H9 (cell line): ENCODE data around the gene EVL. TPM values are rescaled to one million over a fixed set of nuclear protein-coding genes. Genes with fewer than 3 reads are reported as not detected.

Experiments used
- DNase-seq: peaks from one replicate; pipeline ENCODE4 v3.0.0-alpha.2; 2017
- H2AFZ ChIP-seq: one replicate; pipeline ENCODE4 v1.6.1; 2013; ENCODE audit warnings: mild to moderate bottlenecking, low read length, control low read depth, moderate library complexity
- H2AK5ac ChIP-seq: 2 replicates; pipeline ENCODE4 v1.6.1; 2013; ENCODE audit warnings: low read length, control low read depth, mixed read lengths; ENCODE audit not compliant: insufficient read length
- H2BK120ac ChIP-seq: one replicate; pipeline ENCODE4 v1.6.1; 2013; ENCODE audit warnings: low read depth, mild to moderate bottlenecking, low read length, control low read depth, inconsistent platforms; ENCODE audit not compliant: poor library complexity, severe bottlenecking
- H2BK12ac ChIP-seq: 2 replicates; pipeline ENCODE4 v1.6.1; 2013; ENCODE audit warnings: low read length, control low read depth, mixed read lengths, low read depth; ENCODE audit not compliant: insufficient read length
- H2BK15ac ChIP-seq: 2 replicates; pipeline ENCODE4 v1.6.1; 2013; ENCODE audit warnings: low read depth, low read length, control low read depth
- H2BK20ac ChIP-seq: one replicate; pipeline ENCODE4 v1.6.1; 2013; ENCODE audit warnings: low read depth, mild to moderate bottlenecking, low read length, control low read depth, inconsistent platforms; ENCODE audit not compliant: poor library complexity, severe bottlenecking
- H2BK5ac ChIP-seq: 2 replicates; pipeline ENCODE4 v1.6.1; 2013; ENCODE audit warnings: low read length, control low read depth, mixed read lengths; ENCODE audit not compliant: insufficient read length
- H3K14ac ChIP-seq: 2 replicates; pipeline ENCODE4 v1.6.1; 2013; ENCODE audit warnings: low read length, control low read depth; ENCODE audit not compliant: insufficient read depth
- H3K18ac ChIP-seq: 2 replicates; pipeline ENCODE4 v1.6.1; 2013; ENCODE audit warnings: low read depth, mild to moderate bottlenecking, mixed read lengths, low read length, control low read depth; ENCODE audit not compliant: insufficient read length
- H3K23ac ChIP-seq: 2 replicates; pipeline ENCODE4 v1.6.1; 2013; ENCODE audit warnings: low read length, control low read depth, mixed read lengths, low read depth; ENCODE audit not compliant: insufficient read length
- H3K23me2 ChIP-seq: 2 replicates; pipeline ENCODE4 v1.6.1; 2013; ENCODE audit warnings: low read depth, mild to moderate bottlenecking, mixed read lengths, low read length, control low read depth; ENCODE audit not compliant: insufficient read length, poor library complexity, severe bottlenecking
- H3K27ac ChIP-seq: 2 replicates; pipeline ENCODE4 v1.5.1; 2013; ENCODE audit warnings: low read length, control low read depth, mixed read lengths, low read depth; ENCODE audit not compliant: insufficient read length
- H3K27me3 ChIP-seq: 2 replicates; pipeline ENCODE4 v1.6.1; 2013; ENCODE audit warnings: low read length, control low read depth, inconsistent platforms; ENCODE audit not compliant: insufficient read depth
- H3K4ac ChIP-seq: 2 replicates; pipeline ENCODE4 v1.6.1; 2013; ENCODE audit warnings: low read depth, mild to moderate bottlenecking, control low read depth, inconsistent platforms, low read length, moderate library complexity
- H3K4me1 ChIP-seq: 2 replicates; pipeline ENCODE4 v1.6.1; 2013; ENCODE audit warnings: low read length, control low read depth, inconsistent platforms; ENCODE audit not compliant: insufficient read depth
- H3K4me2 ChIP-seq: 2 replicates; pipeline ENCODE4 v1.6.1; 2013; ENCODE audit warnings: low read length, control low read depth, mixed read lengths; ENCODE audit not compliant: insufficient read length, insufficient read depth
- H3K56ac ChIP-seq: 2 replicates; pipeline ENCODE4 v1.6.1; 2013; ENCODE audit warnings: low read depth, mild to moderate bottlenecking, mixed read lengths, low read length, control low read depth; ENCODE audit not compliant: insufficient read length
- H3K79me1 ChIP-seq: 2 replicates; pipeline ENCODE4 v1.6.1; 2013; ENCODE audit warnings: low read depth, mild to moderate bottlenecking, moderate library complexity, low read length, control low read depth, inconsistent platforms; ENCODE audit not compliant: insufficient read depth, poor library complexity, severe bottlenecking
- H3K79me2 ChIP-seq: 2 replicates; pipeline ENCODE4 v1.6.1; 2013; ENCODE audit warnings: low read length, control low read depth, inconsistent platforms; ENCODE audit not compliant: insufficient read depth
- H3K9ac ChIP-seq: 2 replicates; pipeline ENCODE4 v1.6.1; 2013; ENCODE audit warnings: low read length, control low read depth, mixed read lengths; ENCODE audit not compliant: insufficient read length; ENCODE audit errors: extremely low read depth
- H3K9me3 ChIP-seq: one replicate; pipeline ENCODE4 v1.6.1; 2013; ENCODE audit warnings: low read depth, low read length, inconsistent platforms; ENCODE audit not compliant: control insufficient read depth
- H3T11ph ChIP-seq: one replicate; pipeline ENCODE4 v1.6.1; 2013; ENCODE audit warnings: mild to moderate bottlenecking, low read length, control low read depth, inconsistent platforms
- H4K20me1 ChIP-seq: one replicate; pipeline ENCODE4 v1.6.1; 2013; ENCODE audit not compliant: control insufficient read depth, insufficient read length, insufficient read depth
- H4K5ac ChIP-seq: 2 replicates; pipeline ENCODE4 v1.6.1; 2013; ENCODE audit warnings: low read depth, mild to moderate bottlenecking, mixed read lengths, low read length, control low read depth; ENCODE audit not compliant: insufficient read length
- H4K8ac ChIP-seq: replicated peaks from 2 replicates; pipeline ENCODE4 v1.6.1; 2013; ENCODE audit warnings: low read length, control low read depth, mixed read lengths, low read depth; ENCODE audit not compliant: insufficient read length
- H4K91ac ChIP-seq: 2 replicates; pipeline ENCODE4 v1.6.1; 2013; ENCODE audit warnings: low read depth, mild to moderate bottlenecking, moderate library complexity, mixed read lengths, low read length, control low read depth; ENCODE audit not compliant: insufficient read length
- H3K27ac Mint-ChIP-seq, 3 experiments: 2 replicates in 2 of 3; 3 replicates in 1 of 3; pipeline ENCODE4 v1.8.0; 2020 to 2021; ENCODE audit warnings: mixed read lengths in 3 of 3, mild to moderate bottlenecking in 1 of 3, moderate library complexity in 1 of 3
- H3K27me3 Mint-ChIP-seq: 2 replicates; pipeline ENCODE4 v1.8.0; 2021; ENCODE audit warnings: low read depth, mild to moderate bottlenecking, moderate library complexity, mixed read lengths
- H3K36me3 Mint-ChIP-seq, 3 experiments: 2 replicates in 2 of 3; 3 replicates in 1 of 3; pipeline ENCODE4 v1.8.0; 2020 to 2021; ENCODE audit warnings: low read depth in 3 of 3, mixed read lengths in 3 of 3; ENCODE audit not compliant: insufficient read depth in 1 of 3
- H3K4me1 Mint-ChIP-seq, 2 experiments: 2 replicates each; pipeline ENCODE4 v1.8.0; 2020; ENCODE audit warnings: mixed read lengths in 2 of 2
- H3K4me3 Mint-ChIP-seq, 2 experiments: 2 replicates in 1 of 2; 3 replicates in 1 of 2; pipeline ENCODE4 v1.8.0; 2020 to 2021; ENCODE audit warnings: mild to moderate bottlenecking in 2 of 2, mixed read lengths in 2 of 2, moderate library complexity in 1 of 2
- H3K9me3 Mint-ChIP-seq, 2 experiments: 2 replicates in 1 of 2; 3 replicates in 1 of 2; pipeline ENCODE4 v1.8.0; 2020; ENCODE audit warnings: mild to moderate bottlenecking in 2 of 2, mixed read lengths in 2 of 2, moderate library complexity in 1 of 2
- CTCF ChIP-seq: fragments of 200-600 bp; sonication (generic); conservative IDR thresholded peaks from 3 replicates; pipeline ENCODE4 v1.8.0; 2021; ENCODE audit warnings: antibody characterized with exemption, mild to moderate bottlenecking
- WGBS: extraction: QIAGEN DNeasy Blood & Tissue Kit; methylation state at CpG from one replicate; pipeline ENCODE4 v1.1.7; 2013; ENCODE audit warnings: missing lambda C conversion rate, low lambda C conversion rate, mixed read lengths; ENCODE audit not compliant: insufficient read length; ENCODE audit errors: extremely low coverage; 5-methylcytosine and 5-hydroxymethylcytosine counted together
- total RNA-seq: library from RNA; stranded (reverse); gene quantifications from 2 replicates; pipeline ENCODE4 v1.2.1, GENCODE V29; 2021

EVL gene
- total RNA-seq, 1 experiment from 2014 or later: 53.2 TPM

- TF ChIP-seq CTCF: no peak
- Histone ChIP-seq H2BK12ac (no peak overlapping the region), H3K4ac (no peak overlapping the region), H3K14ac (no peak overlapping the region), H4K5ac (no peak overlapping the region), H3K56ac (no peak overlapping the region), H2BK15ac (no peak overlapping the region), H3K4me2 (no peak overlapping the region), H4K20me1 (no peaks in the 10 kb centered on the region), H3K18ac (no peak overlapping the region), H2BK20ac (no peak overlapping the region), H2AK5ac (no peak overlapping the region), H3K27ac (no peak overlapping the region), H3K23ac (no peak overlapping the region), H2BK120ac (no peak overlapping the region), H4K8ac (no peak overlapping the region), H3K79me1 (peaks cover 7% of the 10 kb centered on the region), H3K4me1 (no peaks in the 10 kb centered on the region), H3K9me3 (no peaks in the 10 kb centered on the region), H3K79me2 (no peaks in the 10 kb centered on the region; the same call in 1 of the 2 replicates), H3K27me3 (no peaks in the 10 kb centered on the region), H3K9ac (no peak overlapping the region), H2BK5ac (no peak overlapping the region), H3T11ph (no peak overlapping the region), H2AFZ (no peak overlapping the region), H4K91ac (no peak overlapping the region), H3K23me2 (no peaks in the 10 kb centered on the region)
- no peak for DNase-seq
- H3K4me1 Mint-ChIP-seq: peaks cover 19 to 21% of the 10 kb centered on the region in 2 experiments
- no CpG with 5 or more reads among the region's 7 CpGs for WGBS
- no peaks in the 10 kb centered on the region for H3K27me3 Mint-ChIP-seq
- H3K36me3 Mint-ChIP-seq: peaks cover 0 to under 1% (median 0%) of the 10 kb centered on the region in 3 experiments; a peak in 1 of 7 replicates
- no peaks in the 10 kb centered on the region for H3K9me3 Mint-ChIP-seq
- peak overlapping the region in 1 of 3 experiments; percentile 1; a peak in 2 of 7 replicates for H3K27ac Mint-ChIP-seq
- H3K4me3 Mint-ChIP-seq: no peak overlapping the region
Observed at GRCh38 chr14:100018054-100018453, 47.2 kb upstream of the EVL start.
